ENCODE measurements around the gene PJA2. TPM values are rescaled to one million over a fixed set of nuclear protein-coding genes. Genes with fewer than 3 reads are reported as not detected.

PJA2 gene
- total and polyA plus RNA-seq, 2 donors (not counting 3 experiments of a cell fraction or from before 2014, with no cell fraction given), result 24.4 to 64.9 TPM

- no peaks in the 10 kb centered on the region for H3K9me3 ChIP-seq (replicated peaks; ENCODE audit: control insufficient read depth, insufficient read depth, low read length)
- H3K4me3 ChIP-seq (replicated peaks in 1 of 3; ENCODE audit: insufficient read depth in 1 of 3, low read depth in 1 of 3, low read length in 3 of 3), result peak overlapping the region in 2 of 3 experiments; percentile 12 to 88
- H2AFZ ChIP-seq (ENCODE audit: low read depth, low read length), result no peak overlapping the region
- peaks cover 18% of the 10 kb centered on the region for H3K4me1 ChIP-seq (ENCODE audit: control insufficient read depth, extremely low read depth, insufficient read depth, low read length)
- H3K27ac ChIP-seq (ENCODE audit: insufficient read depth, low read depth, low read length), result no peak overlapping the region
- no peaks in the 10 kb centered on the region for H3K9me1 ChIP-seq (replicated peaks; ENCODE audit: control insufficient read depth, extremely low read depth, insufficient read depth, low read length)
- intact Hi-C loops (cut with micrococcal nuclease) (loop anchor here (5.0 kb wide), 1 partner anchor 81 kb away; no protein-coding TSS in a partner anchor), dilution Hi-C loops (cut with MboI; ENCODE audit: extremely low pct_ligation_motif_present, low sequenced_read_pairs) (no loop called here)
- no TSS peak for BruUV-seq (replicated peaks)
- H3K9ac ChIP-seq (replicated peaks; ENCODE audit: extremely low read depth, insufficient read depth, low read length), result peak overlapping the region; percentile 94
- no peak for DNase-seq (ENCODE audit: low read depth, low spot score)
- no peaks in the 10 kb centered on the region for H3K36me3 ChIP-seq (ENCODE audit: control insufficient read depth in 2 of 2, extremely low read depth in 1 of 2, insufficient read depth in 2 of 2, low read length in 2 of 2)
- TF ChIP-seq EZH2 (IDR thresholded peaks at IDR 0.05; ENCODE audit: borderline replicate concordance, low read depth, low read length, severe bottlenecking), result no peak
- TF ChIP-seq GATA2 (IDR thresholded peaks at IDR 0.05; ENCODE audit: insufficient read depth, insufficient read length, low read depth, low read length), result no peak
- TF ChIP-seq MYC (IDR thresholded peaks at IDR 0.05; ENCODE audit: low read depth, low read length), result no peak
- no peak for TF ChIP-seq MAX (IDR thresholded peaks at IDR 0.05; ENCODE audit: insufficient read depth, insufficient read length)
- TF ChIP-seq POLR2AphosphoS5 (IDR thresholded peaks at IDR 0.05; ENCODE audit: insufficient read depth, low read depth, low read length), result no peak
- no peak for TF ChIP-seq JUN (IDR thresholded peaks at IDR 0.05; ENCODE audit: borderline replicate concordance, insufficient read depth, insufficient read length, low read depth)
- no peak for TF ChIP-seq FOS (IDR thresholded peaks at IDR 0.05; ENCODE audit: borderline replicate concordance, insufficient read depth, low read length)
- no peak for TF ChIP-seq CTCF (IDR thresholded peaks at IDR 0.05; ENCODE audit: extremely low read depth in 1 of 2, insufficient read depth in 1 of 2, low read depth in 1 of 2, low read length in 2 of 2)
- TF ChIP-seq POLR2A (IDR thresholded peaks at IDR 0.05; ENCODE audit: low read depth, low read length), result no peak
- H3K27me3 ChIP-seq (ENCODE audit: control insufficient read depth in 2 of 2, insufficient read depth in 2 of 2, low read length in 2 of 2), result no peaks in the 10 kb centered on the region
- H4K20me1 ChIP-seq (replicated peaks; ENCODE audit: control insufficient read depth, extremely low read depth, insufficient read depth, low read length), result peaks cover 2% of the 10 kb centered on the region
- H3K79me2 ChIP-seq (ENCODE audit: control insufficient read depth, insufficient read depth, low read length), result peaks cover 60% of the 10 kb centered on the region
- no peak for FAIRE-seq
- CTCF ChIA-PET, result interaction anchor here (1.0 to 1.1 kb wide), 2 partner anchors 48 to 68 kb away, joined by 3 to 4 read pairs; no protein-coding TSS in a partner anchor
- peak overlapping the region; percentile 95 for H3K4me2 ChIP-seq (ENCODE audit: insufficient read depth, low read length)
- POLR2A ChIA-PET, result no interaction called here
These were observed 1.9 kb downstream of the PJA2 start for GRCh38 chr5:109407913-109408312.

Data from endothelial cell of umbilical vein (primary cell).